ENCODE data around the gene UPP1.

UPP1 gene

GRCh38 chr7:48085942-48086341 lies 3.1 kb upstream of the UPP1 start:
- DNase-seq (ENCODE audit: low spot score) = no peak
- TF ChIP-seq CTCF (IDR thresholded peaks at IDR 0.05; ENCODE audit: extremely low read depth, missing control alignments) = no peak

GRCh38 chr7:48087349-48087748 lies 1.7 kb upstream of the UPP1 start:
- TF ChIP-seq CTCF (IDR thresholded peaks at IDR 0.05; ENCODE audit: extremely low read depth, missing control alignments) = no peak
- DNase-seq (ENCODE audit: low spot score) = no peak

- peak; percentile 44 for DNase-seq (ENCODE audit: low spot score)
- TF ChIP-seq CTCF (IDR thresholded peaks at IDR 0.05; ENCODE audit: extremely low read depth, missing control alignments) = no peak
These were observed 463 bp upstream of the UPP1 start for GRCh38 chr7:48088559-48089045.

- TF ChIP-seq CTCF (IDR thresholded peaks at IDR 0.05; ENCODE audit: extremely low read depth, missing control alignments) = no peak
- no peak for DNase-seq (ENCODE audit: low spot score)
These were observed 1.2 kb downstream of the UPP1 start for GRCh38 chr7:48090095-48090805.

GRCh38 chr7:48091506-48092433 lies 2.7 kb downstream of the UPP1 start:
- no peak for DNase-seq (ENCODE audit: low spot score)

GRCh38 chr7:48094861-48095293 lies 5.8 kb downstream of the UPP1 start:
- DNase-seq (ENCODE audit: low spot score) = no peak
- TF ChIP-seq CTCF (IDR thresholded peaks at IDR 0.05; ENCODE audit: extremely low read depth, missing control alignments) = no peak

More at GRCh38 chr7:48091506-48092433, 2.7 kb downstream of the UPP1 start:
- no peak for TF ChIP-seq CTCF (IDR thresholded peaks at IDR 0.05; ENCODE audit: extremely low read depth, missing control alignments)

GRCh38 chr7:48096273-48096672 lies 7.2 kb downstream of the UPP1 start:
- DNase-seq (ENCODE audit: low spot score) = no peak
- no peak for TF ChIP-seq CTCF (IDR thresholded peaks at IDR 0.05; ENCODE audit: extremely low read depth, missing control alignments)
